Astrocyte (in vitro differentiated cells and primary cell): ENCODE results near the gene NSL1. TPM values are rescaled to one million over a fixed set of nuclear protein-coding genes. Genes with fewer than 3 reads are reported as not detected.
A peak's percentile ranks its signal among the peaks of the same experiment; 100 is the strongest.

ENCODE experiments used
- DNase-seq: peaks from one replicate; pipeline ENCODE4 v3.0.0-alpha.2; 2010; ENCODE audit warnings: low read depth
- FAIRE-seq: peaks from 2 replicates; lab custom pipeline; 2011; peaks lifted over from hg19 to GRCh38; lab: Jason Lieb, UNC
- H2AFZ ChIP-seq: 2 replicates; pipeline ENCODE4 v1.6.0; 2012; ENCODE audit warnings: low read depth, low read length, inconsistent platforms
- H3K27ac ChIP-seq: 2 replicates; pipeline ENCODE4 v1.5.1; 2011; ENCODE audit warnings: low read depth, low read length, inconsistent platforms
- H3K27me3 ChIP-seq: 2 replicates; pipeline ENCODE4 v1.6.0; 2011; ENCODE audit warnings: low read length, inconsistent platforms; ENCODE audit not compliant: insufficient read depth
- H3K36me3 ChIP-seq: 2 replicates; pipeline ENCODE4 v1.5.1; 2011; ENCODE audit warnings: low read length, inconsistent platforms; ENCODE audit not compliant: insufficient read depth
- H3K4me1 ChIP-seq: 2 replicates; pipeline ENCODE4 v1.5.1; 2011; ENCODE audit warnings: low read length, inconsistent platforms; ENCODE audit not compliant: insufficient read depth
- H3K4me2 ChIP-seq: 2 replicates; pipeline ENCODE4 v1.6.0; 2012; ENCODE audit warnings: low read length, inconsistent platforms
- H3K4me3 ChIP-seq: 2 replicates; pipeline ENCODE4 v1.5.1; 2011; ENCODE audit warnings: low read depth, mild to moderate bottlenecking, low read length, inconsistent platforms; ENCODE audit not compliant: insufficient read depth
- H3K79me2 ChIP-seq: 2 replicates; pipeline ENCODE4 v1.6.0; 2012; ENCODE audit warnings: mild to moderate bottlenecking, low read length, inconsistent platforms; ENCODE audit not compliant: insufficient read depth
- H3K9ac ChIP-seq: 2 replicates; pipeline ENCODE4 v1.6.0; 2012; ENCODE audit warnings: mild to moderate bottlenecking, low read length, inconsistent platforms
- H3K9me3 ChIP-seq: 2 replicates; pipeline ENCODE4 v1.5.1; 2012; ENCODE audit warnings: low read depth, mild to moderate bottlenecking, low read length, inconsistent platforms; ENCODE audit not compliant: insufficient read depth
- H4K20me1 ChIP-seq: 2 replicates; pipeline ENCODE4 v1.6.0; 2012; ENCODE audit warnings: low read length, inconsistent platforms; ENCODE audit not compliant: insufficient read depth
- H3K27ac Mint-ChIP-seq: one replicate; pipeline ENCODE4 v1.8.0; 2021; ENCODE audit warnings: mild to moderate bottlenecking, mixed read lengths; ENCODE audit not compliant: unreplicated experiment
- H3K27me3 Mint-ChIP-seq: one replicate; pipeline ENCODE4 v1.8.0; 2021; ENCODE audit warnings: low read depth, mixed read lengths; ENCODE audit not compliant: unreplicated experiment
- H3K36me3 Mint-ChIP-seq: one replicate; pipeline ENCODE4 v1.8.0; 2021; ENCODE audit warnings: low read depth, mixed read lengths; ENCODE audit not compliant: unreplicated experiment
- H3K4me1 Mint-ChIP-seq: one replicate; pipeline ENCODE4 v1.8.0; 2021; ENCODE audit warnings: low read depth, mixed read lengths; ENCODE audit not compliant: unreplicated experiment
- H3K4me3 Mint-ChIP-seq: one replicate; pipeline ENCODE4 v1.8.0; 2021; ENCODE audit warnings: mild to moderate bottlenecking, moderate library complexity, mixed read lengths; ENCODE audit not compliant: unreplicated experiment
- H3K9me3 Mint-ChIP-seq: one replicate; pipeline ENCODE4 v1.8.0; 2021; ENCODE audit warnings: mild to moderate bottlenecking, mixed read lengths; ENCODE audit not compliant: unreplicated experiment
- CTCF ChIP-seq: IDR thresholded peaks from 2 replicates; pipeline ENCODE4 v1.5.1; 2011; ENCODE audit warnings: low read depth, mild to moderate bottlenecking, inconsistent platforms, low read length, moderate library complexity; ENCODE audit not compliant: insufficient read depth
- EZH2 ChIP-seq: IDR thresholded peaks from 2 replicates; pipeline ENCODE4 v1.6.1; 2012; ENCODE audit warnings: mild to moderate bottlenecking, low read length, inconsistent platforms; ENCODE audit not compliant: insufficient read depth
- total RNA-seq: library from RNA; stranded (reverse); gene quantifications from 2 replicates; pipeline ENCODE4 v1.2.1, GENCODE V29; 2021

The NSL1 gene
- total RNA-seq, 1 donor from 2014 or later, result 22.6 TPM

GRCh38 chr1:212721388-212722247 lies 70.0 kb downstream of the NSL1 start:
- Histone ChIP-seq H2AFZ (no peak overlapping the region), H3K27ac (peak overlapping the region; percentile 42), H3K4me3 (no peak overlapping the region), H3K4me1 (peaks cover 11% of the 10 kb centered on the region), H3K27me3 (no peaks in the 10 kb centered on the region), H4K20me1 (no peaks in the 10 kb centered on the region), H3K4me2 (peak overlapping the region; percentile 65), H3K79me2 (no peaks in the 10 kb centered on the region), H3K36me3 (no peaks in the 10 kb centered on the region), H3K9ac (peak overlapping the region; percentile 15), H3K9me3 (no peaks in the 10 kb centered on the region)
- peaks cover 2% of the 10 kb centered on the region for H3K9me3 Mint-ChIP-seq
- H3K4me3 Mint-ChIP-seq, result no peak overlapping the region
- DNase-seq (peak; percentile 87), FAIRE-seq (peak; percentile 45)
- H3K36me3 Mint-ChIP-seq, result peaks cover 7% of the 10 kb centered on the region
- H3K4me1 Mint-ChIP-seq, result peaks cover 15% of the 10 kb centered on the region
- no peaks in the 10 kb centered on the region for H3K27me3 Mint-ChIP-seq
- TF ChIP-seq CTCF (no peak), EZH2 (no peak)
- no peak overlapping the region for H3K27ac Mint-ChIP-seq

GRCh38 chr1:212719633-212720032 lies 71.9 kb downstream of the NSL1 start:
- peaks cover 2% of the 10 kb centered on the region for H3K36me3 Mint-ChIP-seq
- Histone ChIP-seq H3K9me3 (no peaks in the 10 kb centered on the region), H3K36me3 (no peaks in the 10 kb centered on the region), H3K79me2 (no peaks in the 10 kb centered on the region), H3K4me1 (peaks cover 11% of the 10 kb centered on the region), H2AFZ (no peak overlapping the region), H3K4me3 (no peak overlapping the region), H3K27me3 (no peaks in the 10 kb centered on the region), H3K9ac (no peak overlapping the region), H3K27ac (no peak overlapping the region), H3K4me2 (no peak overlapping the region), H4K20me1 (no peaks in the 10 kb centered on the region)
- H3K4me1 Mint-ChIP-seq, result peaks cover 15% of the 10 kb centered on the region
- DNase-seq, result no peak
- peaks cover 2% of the 10 kb centered on the region for H3K9me3 Mint-ChIP-seq
- H3K27ac Mint-ChIP-seq, result no peak overlapping the region
- no peak for FAIRE-seq
- H3K27me3 Mint-ChIP-seq, result no peaks in the 10 kb centered on the region
- TF ChIP-seq CTCF (no peak), EZH2 (no peak)
- no peak overlapping the region for H3K4me3 Mint-ChIP-seq

GRCh38 chr1:212718499-212718898 lies 73.1 kb downstream of the NSL1 start:
- Histone ChIP-seq H3K9ac (no peak overlapping the region), H3K79me2 (no peaks in the 10 kb centered on the region), H2AFZ (no peak overlapping the region), H4K20me1 (no peaks in the 10 kb centered on the region), H3K4me3 (no peak overlapping the region), H3K36me3 (no peaks in the 10 kb centered on the region), H3K27me3 (no peaks in the 10 kb centered on the region), H3K4me1 (peaks cover 11% of the 10 kb centered on the region), H3K9me3 (peaks cover 2% of the 10 kb centered on the region), H3K27ac (no peak overlapping the region), H3K4me2 (no peak overlapping the region)
- FAIRE-seq (no peak), DNase-seq (no peak)
- H3K27me3 Mint-ChIP-seq, result no peaks in the 10 kb centered on the region
- H3K4me1 Mint-ChIP-seq, result peaks cover 15% of the 10 kb centered on the region
- TF ChIP-seq CTCF (no peak), EZH2 (no peak)
- no peaks in the 10 kb centered on the region for H3K36me3 Mint-ChIP-seq
- no peak overlapping the region for H3K27ac Mint-ChIP-seq
- H3K4me3 Mint-ChIP-seq, result no peak overlapping the region
- peaks cover 3% of the 10 kb centered on the region for H3K9me3 Mint-ChIP-seq
